Mesothelial cell of epicardium (in vitro differentiated cells): Measurements from ENCODE around the gene ZDHHC20. TPM values are rescaled to one million over a fixed set of nuclear protein-coding genes. Genes with fewer than 3 reads are reported as not detected.
A peak's percentile ranks its signal among the peaks of the same experiment; 100 is the strongest.
"Not testable (repeated sequence)": the region's sequence is repeated elsewhere in the genome, so short reads cannot be mapped to it uniquely, and the experiment has no call there.

Source experiments
- DNase-seq, 2 experiments: peaks; one replicate each; pipeline ENCODE4 v3.0.0; 2021; ENCODE audit warnings: low spot score in 2 of 2; ENCODE audit not compliant: unreplicated experiment in 2 of 2
- H3K27ac Mint-ChIP-seq: 2 replicates; pipeline ENCODE4 v1.8.0; 2021; ENCODE audit warnings: mixed read lengths
- H3K27me3 Mint-ChIP-seq: 2 replicates; pipeline ENCODE4 v1.8.0; 2021; ENCODE audit warnings: low read depth, mixed read lengths
- H3K36me3 Mint-ChIP-seq: 2 replicates; pipeline ENCODE4 v1.8.0; 2021; ENCODE audit warnings: mixed read lengths
- H3K4me1 Mint-ChIP-seq: 2 replicates; pipeline ENCODE4 v1.8.0; 2021; ENCODE audit warnings: mixed read lengths
- H3K4me3 Mint-ChIP-seq: 2 replicates; pipeline ENCODE4 v1.8.0; 2021; ENCODE audit warnings: mild to moderate bottlenecking, moderate library complexity, mixed read lengths
- H3K9me3 Mint-ChIP-seq: 2 replicates; pipeline ENCODE4 v1.8.0; 2021; ENCODE audit warnings: mixed read lengths
- total RNA-seq: library from RNA; stranded (reverse); gene quantifications from 3 replicates; pipeline ENCODE4 v1.2.1, GENCODE V29; 2021
- TF ChIP-seq, protein P1 (sequence below): fragments of 200-600 bp; sonication (generic); IDR thresholded peaks from one replicate; pipeline ENCODE4 v1.5.0; 2021; ENCODE audit warnings: antibody characterized with exemption; ENCODE audit not compliant: unreplicated experiment

The ZDHHC20 gene
- total RNA-seq, 1 donor from 2014 or later: 66.8 TPM

DNA sequence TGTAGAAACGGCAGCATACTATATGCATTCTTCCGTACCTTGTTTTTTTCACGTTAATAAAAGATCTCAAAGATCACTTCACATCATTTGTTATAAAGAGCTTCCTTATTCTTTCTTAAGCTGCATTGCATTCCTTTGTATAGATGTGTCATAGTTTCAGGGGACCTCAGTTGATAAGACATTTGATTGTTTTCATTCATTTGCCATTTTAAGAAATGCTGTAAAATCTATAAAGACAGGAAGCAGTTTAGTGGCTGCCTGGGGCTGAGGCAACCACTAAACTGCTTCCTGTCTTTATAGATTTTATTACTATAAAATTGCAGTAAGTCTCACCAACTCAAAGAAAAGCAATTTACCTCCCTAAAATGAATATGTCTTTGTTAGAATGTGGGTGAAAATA is 59.4 kb downstream of the ZDHHC20 start:
- H3K27ac Mint-ChIP-seq: peak overlapping the region; percentile 77
- peaks cover 26% of the 10 kb centered on the region for H3K36me3 Mint-ChIP-seq
- TF ChIP-seq, protein P1, sequence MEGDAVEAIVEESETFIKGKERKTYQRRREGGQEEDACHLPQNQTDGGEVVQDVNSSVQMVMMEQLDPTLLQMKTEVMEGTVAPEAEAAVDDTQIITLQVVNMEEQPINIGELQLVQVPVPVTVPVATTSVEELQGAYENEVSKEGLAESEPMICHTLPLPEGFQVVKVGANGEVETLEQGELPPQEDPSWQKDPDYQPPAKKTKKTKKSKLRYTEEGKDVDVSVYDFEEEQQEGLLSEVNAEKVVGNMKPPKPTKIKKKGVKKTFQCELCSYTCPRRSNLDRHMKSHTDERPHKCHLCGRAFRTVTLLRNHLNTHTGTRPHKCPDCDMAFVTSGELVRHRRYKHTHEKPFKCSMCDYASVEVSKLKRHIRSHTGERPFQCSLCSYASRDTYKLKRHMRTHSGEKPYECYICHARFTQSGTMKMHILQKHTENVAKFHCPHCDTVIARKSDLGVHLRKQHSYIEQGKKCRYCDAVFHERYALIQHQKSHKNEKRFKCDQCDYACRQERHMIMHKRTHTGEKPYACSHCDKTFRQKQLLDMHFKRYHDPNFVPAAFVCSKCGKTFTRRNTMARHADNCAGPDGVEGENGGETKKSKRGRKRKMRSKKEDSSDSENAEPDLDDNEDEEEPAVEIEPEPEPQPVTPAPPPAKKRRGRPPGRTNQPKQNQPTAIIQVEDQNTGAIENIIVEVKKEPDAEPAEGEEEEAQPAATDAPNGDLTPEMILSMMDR: no peak
- no peaks in the 10 kb centered on the region for H3K4me1 Mint-ChIP-seq
- no peak for DNase-seq
- no peaks in the 10 kb centered on the region for H3K27me3 Mint-ChIP-seq
- no peak overlapping the region for H3K4me3 Mint-ChIP-seq
- no peaks in the 10 kb centered on the region for H3K9me3 Mint-ChIP-seq

DNA sequence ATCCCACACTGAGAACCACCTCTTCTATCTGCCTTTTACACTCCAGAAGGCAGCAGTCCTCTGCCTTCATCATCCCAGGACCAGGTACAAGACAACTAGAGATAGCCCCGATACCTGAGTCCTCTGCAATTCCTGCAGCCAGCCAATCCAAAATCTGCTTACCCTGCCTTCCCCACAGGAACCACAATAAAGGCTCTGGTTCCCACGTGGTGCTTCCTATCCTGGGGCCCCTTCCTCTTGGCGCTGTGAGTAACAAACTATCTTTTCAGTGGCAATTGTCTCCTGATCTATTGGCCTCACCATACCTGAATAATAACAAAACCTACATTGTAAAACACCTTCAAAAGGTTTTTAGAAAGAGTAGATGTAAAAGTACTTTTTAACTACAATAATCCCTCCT is 63.1 kb downstream of the ZDHHC20 start:
- Mint-ChIP-seq H3K4me3 (no peak overlapping the region), H3K36me3 (peaks cover 24% of the 10 kb centered on the region), H3K4me1 (no peaks in the 10 kb centered on the region), H3K9me3 (no peaks in the 10 kb centered on the region), H3K27ac (no peak overlapping the region), H3K27me3 (no peaks in the 10 kb centered on the region)
- no peak for DNase-seq
- TF ChIP-seq, protein P1: no peak

DNA sequence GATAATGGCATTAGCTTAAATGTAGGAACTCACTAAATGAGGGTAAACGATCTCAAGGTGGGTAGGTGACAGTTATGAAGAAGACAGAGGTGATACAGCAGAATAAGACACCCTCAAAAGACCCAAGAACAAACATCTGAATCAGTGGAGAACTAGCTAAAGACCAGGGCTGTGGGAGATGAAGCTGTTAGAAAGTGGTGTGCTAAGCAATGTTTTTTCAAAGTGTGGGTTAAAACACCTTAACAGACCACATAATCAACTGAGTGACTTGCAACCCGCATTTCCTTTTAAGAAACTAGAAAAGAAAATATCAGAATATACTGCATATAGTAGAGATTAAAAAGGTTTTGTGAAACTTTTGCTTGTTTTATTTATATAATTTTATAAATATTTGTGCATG is 70.0 kb downstream of the ZDHHC20 start:
- Mint-ChIP-seq H3K27me3 (no peaks in the 10 kb centered on the region), H3K9me3 (peaks cover 18% of the 10 kb centered on the region), H3K4me1 (no peaks in the 10 kb centered on the region), H3K36me3 (peaks cover 56% of the 10 kb centered on the region), H3K4me3 (no peak overlapping the region), H3K27ac (no peak overlapping the region)
- TF ChIP-seq, protein P1: no peak
- no peak for DNase-seq

DNA sequence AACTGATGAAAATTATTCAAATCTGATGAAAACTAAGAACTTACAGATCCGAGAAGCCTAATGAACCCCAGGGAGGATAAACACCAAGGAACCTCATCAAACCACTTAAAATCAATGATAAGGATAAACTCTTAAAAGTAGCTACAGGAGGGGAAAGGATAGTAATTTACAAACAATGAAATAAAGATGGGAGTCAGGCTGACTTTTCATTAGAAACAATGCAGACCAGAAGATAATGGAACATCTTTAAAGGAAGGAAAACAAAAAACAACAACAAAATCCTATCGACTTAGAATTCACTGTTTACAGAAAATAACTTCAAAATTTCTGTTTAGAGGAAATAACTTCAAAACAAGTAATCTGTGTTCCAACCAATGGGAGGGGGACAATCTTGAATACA is 73.4 kb downstream of the ZDHHC20 start:
- H3K27me3 Mint-ChIP-seq: no peaks in the 10 kb centered on the region
- H3K9me3 Mint-ChIP-seq: peaks cover 18% of the 10 kb centered on the region
- no peak overlapping the region for H3K27ac Mint-ChIP-seq
- DNase-seq: no peak
- H3K36me3 Mint-ChIP-seq: peaks cover 66% of the 10 kb centered on the region
- H3K4me1 Mint-ChIP-seq: no peaks in the 10 kb centered on the region
- TF ChIP-seq, protein P1: no peak
- no peak overlapping the region for H3K4me3 Mint-ChIP-seq

DNA sequence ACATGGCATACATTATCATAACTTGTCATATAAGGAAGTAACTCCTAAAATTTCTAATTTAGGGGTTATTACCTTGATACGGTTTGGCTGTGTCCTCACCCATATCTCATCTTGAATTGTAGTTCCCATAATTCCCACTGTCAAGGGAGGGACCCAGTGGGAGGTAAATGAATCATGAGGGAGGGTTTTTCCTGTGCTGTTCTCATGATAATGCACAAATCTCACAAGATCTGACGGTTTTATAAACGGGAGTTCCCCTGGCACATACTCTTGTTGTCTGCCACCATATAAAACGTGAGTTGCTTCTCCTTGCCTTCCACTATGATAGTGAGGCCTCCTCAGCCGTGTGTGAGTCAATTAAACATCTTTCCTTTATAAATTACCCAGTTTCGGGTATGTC is 76.0 kb downstream of the ZDHHC20 start:
- TF ChIP-seq, protein P1: no peak
- no peak overlapping the region for H3K27ac Mint-ChIP-seq
- DNase-seq: no peak
- peaks cover 46% of the 10 kb centered on the region for H3K36me3 Mint-ChIP-seq
- no peak overlapping the region for H3K4me3 Mint-ChIP-seq
- peaks cover 18% of the 10 kb centered on the region for H3K9me3 Mint-ChIP-seq
- H3K27me3 Mint-ChIP-seq: no peaks in the 10 kb centered on the region
- H3K4me1 Mint-ChIP-seq: no peaks in the 10 kb centered on the region

DNA sequence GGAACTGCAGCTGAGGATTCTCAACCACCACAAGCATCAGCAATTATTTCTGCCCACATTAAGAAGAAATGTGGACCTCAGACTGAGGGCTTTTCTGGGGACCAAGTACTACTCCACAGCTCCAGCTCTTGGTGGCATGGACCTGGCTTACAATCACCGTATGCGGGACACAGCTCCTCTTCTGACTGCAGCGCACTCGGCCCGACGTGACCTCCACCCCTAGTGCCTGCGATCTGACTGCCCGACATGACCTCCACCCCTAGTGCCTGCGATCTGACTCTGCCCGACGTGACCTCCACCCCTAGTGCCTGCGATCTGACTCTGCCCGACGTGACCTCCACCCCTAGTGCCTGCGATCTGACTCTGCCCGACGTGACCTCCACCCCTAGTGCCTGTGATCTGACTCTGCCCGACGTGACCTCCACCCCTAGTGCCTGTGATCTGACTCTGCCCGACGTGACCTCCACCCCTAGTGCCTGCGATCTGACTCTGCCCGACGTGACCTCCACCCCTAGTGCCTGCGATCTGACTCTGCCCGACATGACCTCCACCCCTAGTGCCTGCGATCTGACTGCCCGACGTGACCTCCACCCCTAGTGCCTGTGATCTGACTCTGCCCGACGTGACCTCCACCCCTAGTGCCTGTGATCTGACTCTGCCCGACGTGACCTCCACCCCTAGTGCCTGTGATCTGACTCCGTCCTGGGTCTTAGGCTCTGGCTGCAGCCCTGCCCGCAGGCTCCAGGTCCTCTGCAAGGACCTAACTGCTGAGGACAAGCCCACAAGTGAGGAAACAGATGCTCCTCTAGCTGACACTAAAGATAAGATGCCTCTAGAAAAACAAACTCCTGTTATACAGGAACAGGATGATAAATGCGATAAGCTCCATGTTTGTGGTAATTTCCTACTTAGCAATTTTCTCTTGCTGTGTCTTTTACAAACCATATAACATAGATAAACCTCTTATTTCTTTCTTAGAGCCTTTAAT is 81.8 kb downstream of the ZDHHC20 start:
- not testable (repeated sequence) for H3K27me3 Mint-ChIP-seq, H3K27ac Mint-ChIP-seq, H3K4me1 Mint-ChIP-seq, DNase-seq, H3K9me3 Mint-ChIP-seq, H3K4me3 Mint-ChIP-seq
- H3K36me3 Mint-ChIP-seq: peaks cover 28% of the 10 kb centered on the region
